ENCODE measurements around the gene GPATCH2.

- TF ChIP-seq CTCF (IDR thresholded peaks at IDR 0.05) (no peak), POLR2A (IDR thresholded peaks at IDR 0.05) (no peak)
Measured at GRCh38 chr1:217668351-217668940, 37.6 kb upstream of the GPATCH2 start.

All from esophagus squamous epithelium (tissue), 4 donors.